AG04449 (cell line): ENCODE data around the gene TIMM50.

ENCODE experiments used
- CTCF ChIA-PET: fragments of 350-600 bp; formaldehyde crosslinking; extraction: SDS; loops from one replicate; lab custom pipeline; 2021; ENCODE audit warnings: antibody characterized with exemption; lab: Yijun Ruan, JAX
- POLR2A ChIA-PET: fragments of 400-600, 350-600 bp; formaldehyde crosslinking; extraction: SDS; loops from one replicate; lab custom pipeline; 2020; ENCODE audit warnings: antibody characterized with exemption, inconsistent platforms; lab: Yijun Ruan, JAX
- DNase-seq: peaks from one replicate; pipeline ENCODE4 v3.0.0-alpha.2; 2010; ENCODE audit warnings: low read depth, low spot score
- H3K4me3 ChIP-seq: 2 replicates; pipeline ENCODE4 v1.5.1; 2011; ENCODE audit warnings: low read depth, mild to moderate bottlenecking, control low read depth, low read length
- TF ChIP-seq, protein P1 (sequence below): IDR thresholded peaks from one replicate; pipeline ENCODE4 v1.5.1; 2011; ENCODE audit warnings: mild to moderate bottlenecking, moderate library complexity, low read length, control low read depth, inconsistent platforms; ENCODE audit not compliant: insufficient read depth; ENCODE audit errors: missing control alignments

TIMM50 gene

DNA sequence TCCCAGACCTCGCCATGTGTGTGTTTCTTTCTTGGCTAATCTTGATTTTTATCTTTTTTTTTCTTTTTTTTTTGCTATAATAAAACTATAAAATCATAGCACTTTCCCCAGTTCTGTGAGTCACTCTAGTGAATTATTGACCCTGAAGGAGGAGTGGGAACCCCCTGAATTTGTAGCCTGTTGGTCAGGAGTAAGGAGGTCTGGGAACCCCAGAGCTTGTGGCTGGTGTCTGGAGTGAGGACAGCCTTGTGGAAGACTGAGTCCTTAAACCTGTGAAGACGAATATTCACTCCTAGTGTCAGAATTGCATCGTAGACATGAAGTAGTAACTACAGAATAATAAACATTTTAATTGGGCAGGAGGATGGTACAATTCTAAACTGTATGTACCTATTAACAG lies 44.6 kb downstream of the TIMM50 start:
- TF ChIP-seq, protein P1, sequence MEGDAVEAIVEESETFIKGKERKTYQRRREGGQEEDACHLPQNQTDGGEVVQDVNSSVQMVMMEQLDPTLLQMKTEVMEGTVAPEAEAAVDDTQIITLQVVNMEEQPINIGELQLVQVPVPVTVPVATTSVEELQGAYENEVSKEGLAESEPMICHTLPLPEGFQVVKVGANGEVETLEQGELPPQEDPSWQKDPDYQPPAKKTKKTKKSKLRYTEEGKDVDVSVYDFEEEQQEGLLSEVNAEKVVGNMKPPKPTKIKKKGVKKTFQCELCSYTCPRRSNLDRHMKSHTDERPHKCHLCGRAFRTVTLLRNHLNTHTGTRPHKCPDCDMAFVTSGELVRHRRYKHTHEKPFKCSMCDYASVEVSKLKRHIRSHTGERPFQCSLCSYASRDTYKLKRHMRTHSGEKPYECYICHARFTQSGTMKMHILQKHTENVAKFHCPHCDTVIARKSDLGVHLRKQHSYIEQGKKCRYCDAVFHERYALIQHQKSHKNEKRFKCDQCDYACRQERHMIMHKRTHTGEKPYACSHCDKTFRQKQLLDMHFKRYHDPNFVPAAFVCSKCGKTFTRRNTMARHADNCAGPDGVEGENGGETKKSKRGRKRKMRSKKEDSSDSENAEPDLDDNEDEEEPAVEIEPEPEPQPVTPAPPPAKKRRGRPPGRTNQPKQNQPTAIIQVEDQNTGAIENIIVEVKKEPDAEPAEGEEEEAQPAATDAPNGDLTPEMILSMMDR: no peak
- H3K4me3 ChIP-seq: no peak overlapping the region
- no peak for DNase-seq
- POLR2A ChIA-PET: interaction anchor here (0.5 to 0.6 kb wide), 2 partner anchors 93 to 95 kb away, joined by 3 to 4 read pairs; no protein-coding TSS in a partner anchor
- CTCF ChIA-PET: interaction anchor here (1.0 to 2.2 kb wide), 5 partner anchors 8 to 128 kb away, joined by 4 to 8 read pairs (median 7); partner anchors contain the start of gene EID2B

DNA sequence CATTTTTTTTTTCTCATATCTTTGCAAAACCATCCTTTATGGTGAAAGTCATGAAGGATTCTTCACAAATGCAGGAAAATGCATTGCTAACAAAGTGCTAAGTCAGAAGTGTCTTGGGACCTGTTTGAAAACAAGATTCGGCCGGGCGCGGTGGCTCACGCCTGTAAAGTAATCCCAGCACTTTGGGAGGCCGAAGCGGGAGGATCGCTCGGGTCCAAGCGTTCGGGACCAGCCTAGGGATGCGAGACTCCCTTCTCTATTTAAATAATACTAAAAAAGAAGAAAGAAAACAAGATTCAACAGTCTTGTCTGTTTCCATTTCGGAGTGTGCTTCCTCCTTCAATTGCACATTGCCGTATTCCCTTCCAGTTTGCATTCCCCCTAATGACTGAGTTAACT lies 51.2 kb downstream of the TIMM50 start:
- peak overlapping the region; percentile 83 for H3K4me3 ChIP-seq
- TF ChIP-seq, protein P1: no peak
- POLR2A ChIA-PET: interaction anchor here (0.8 kb wide), 1 partner anchor 92 kb away, joined by 4 read pairs; no protein-coding TSS in a partner anchor
- CTCF ChIA-PET: interaction anchor here (0.7 to 8.3 kb wide), 16 partner anchors 8 to 140 kb away, joined by 3 to 129 read pairs (median 8); partner anchors contain the start of genes DLL3, EID2, MED29 and PAF1
- no peak for DNase-seq

DNA sequence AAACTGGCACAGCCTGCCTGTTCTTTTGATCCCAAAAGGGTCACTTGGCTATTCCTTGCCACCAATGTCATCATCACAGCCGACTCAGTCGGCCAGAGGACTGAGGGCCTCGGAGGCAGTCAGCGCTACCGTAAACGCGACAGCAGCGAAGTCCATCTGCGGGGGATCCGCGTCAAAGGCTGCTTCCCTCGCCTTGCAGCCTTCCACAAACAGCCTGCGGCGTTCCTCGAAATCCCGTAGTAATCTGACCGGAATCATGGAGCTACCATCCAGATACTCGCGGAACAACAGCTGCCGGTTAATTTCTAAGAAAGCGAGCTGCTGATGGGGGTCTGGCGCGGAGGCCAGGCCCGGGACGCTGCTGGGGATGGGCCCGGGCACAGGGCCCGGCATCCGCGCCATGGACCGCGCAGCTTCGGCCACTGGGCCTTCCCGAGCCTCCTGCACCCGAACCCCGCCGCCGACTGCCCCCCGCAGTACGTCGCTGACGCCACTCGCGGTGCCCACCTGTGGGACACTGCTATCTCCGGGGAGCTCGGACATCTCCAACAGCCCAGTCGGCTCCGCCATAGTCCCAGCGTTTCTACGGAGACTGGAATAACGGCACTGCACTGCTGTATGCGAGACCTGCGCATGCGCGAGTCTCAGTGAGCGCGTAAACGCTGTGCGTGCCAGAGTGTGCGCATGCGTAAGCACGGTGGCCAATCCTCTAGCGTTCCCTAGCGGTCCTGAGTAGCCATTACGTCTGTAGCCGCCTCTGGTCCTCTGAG lies 51.8 kb downstream of the TIMM50 start, which contains the start of gene EID2B:
Gene EID2B (minus strand): TSS at position 620 of the 770 bp plus-strand sequence. CDS start 50 bp downstream, at position 570.
- DNase-seq: peak; percentile 56
- peak within 1 kb of the TSS; percentile 83 for H3K4me3 ChIP-seq
- TF ChIP-seq, protein P1: peak; percentile 97
- ChIA-PET CTCF (interaction anchor here (0.6 to 8.3 kb wide), 35 partner anchors 8 to 422 kb away, joined by 3 to 129 read pairs (median 5); partner anchors contain the start of genes DLL3, MED29, PAF1 and RPS16), POLR2A (interaction anchor here (0.8 to 1.6 kb wide), 2 partner anchors 93 to 97 kb away, joined by 4 to 5 read pairs; partner anchors contain the start of gene RPS16)

DNA sequence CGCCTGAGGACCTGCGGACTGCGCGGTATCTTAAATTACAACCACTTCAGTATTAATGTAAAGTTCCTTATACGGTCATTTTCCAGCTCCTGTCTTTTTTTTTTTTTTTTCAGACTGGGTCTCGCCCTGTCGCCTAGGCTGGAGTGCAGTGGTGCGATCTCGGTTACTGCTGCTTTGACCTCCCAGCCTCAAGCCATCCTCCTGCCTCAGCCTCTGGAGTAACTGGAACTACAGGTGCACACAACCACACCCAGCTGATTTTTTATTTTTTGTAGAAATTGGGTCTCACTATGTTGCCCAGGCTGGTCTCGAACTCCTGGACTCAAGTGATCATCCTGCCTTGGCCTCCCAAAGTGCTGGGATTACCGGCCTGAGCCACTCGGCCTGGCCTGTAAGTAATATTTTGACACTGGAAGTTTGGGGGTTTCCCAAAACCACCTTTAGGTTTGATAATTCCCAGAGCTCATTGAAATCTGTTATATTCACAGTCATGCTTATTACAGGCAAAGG lies 52.4 kb downstream of the TIMM50 start:
- ChIA-PET CTCF (interaction anchor here (0.5 to 8.3 kb wide), 38 partner anchors 8 to 422 kb away, joined by 3 to 129 read pairs (median 5); partner anchors contain the start of genes DLL3, MED29, PAF1 and RPS16), POLR2A (interaction anchor here (1.6 kb wide), 1 partner anchor 97 kb away, joined by 5 read pairs; the partner anchor contains the start of gene RPS16)
- DNase-seq: no peak
- TF ChIP-seq, protein P1: no peak
- H3K4me3 ChIP-seq: no peak overlapping the region

DNA sequence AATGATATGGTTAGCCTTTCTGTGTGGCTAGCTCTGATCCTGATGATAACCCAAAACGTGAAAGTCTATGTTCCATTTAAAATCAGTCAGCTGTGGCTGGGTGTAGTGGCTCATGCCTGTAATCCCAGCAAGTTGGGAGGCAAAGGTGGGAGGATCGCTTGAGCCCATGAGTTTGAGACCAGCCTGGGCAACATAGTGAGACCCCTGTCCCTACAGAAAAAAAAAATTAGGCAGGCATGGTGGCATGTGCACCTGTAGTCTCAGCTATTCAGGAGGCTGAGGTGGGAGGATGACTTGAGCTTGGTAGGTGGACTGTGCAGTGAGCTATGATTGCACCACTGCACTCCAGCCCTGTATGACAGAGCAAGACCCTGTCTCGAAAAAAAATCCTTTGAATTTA lies 53.2 kb downstream of the TIMM50 start:
- TF ChIP-seq, protein P1: no peak
- POLR2A ChIA-PET: interaction anchor here (0.9 to 1.6 kb wide), 3 partner anchors 88 to 98 kb away, joined by 3 to 5 read pairs (median 4); partner anchors contain the start of genes RPS16 and SUPT5H
- DNase-seq: no peak
- CTCF ChIA-PET: interaction anchor here (0.8 to 8.3 kb wide), 20 partner anchors 8 to 208 kb away, joined by 3 to 129 read pairs (median 6); partner anchors contain the start of genes DLL3, MED29, PAF1 and RPS16
- H3K4me3 ChIP-seq: no peak overlapping the region

DNA sequence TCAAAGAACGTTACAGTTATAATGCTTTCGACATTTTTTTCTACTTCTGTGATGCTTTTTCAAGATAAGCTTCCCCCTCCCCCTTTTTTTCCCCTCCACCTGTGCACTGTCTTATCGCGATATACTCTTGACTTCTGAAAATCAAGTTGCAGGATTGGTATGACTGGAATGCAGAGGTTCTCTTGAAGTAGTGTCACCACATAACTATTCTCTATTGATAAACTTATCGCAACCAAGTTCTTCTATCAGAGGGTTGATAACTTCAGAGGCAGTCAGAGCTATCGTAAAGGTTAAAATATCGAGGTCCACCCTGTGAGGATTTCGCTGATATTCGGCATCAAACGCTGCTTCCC lies 58.5 kb downstream of the TIMM50 start:
- DNase-seq: no peak
- H3K4me3 ChIP-seq: peak overlapping the region; percentile 97
- ChIA-PET POLR2A (interaction anchor here (0.6 to 0.9 kb wide), 4 partner anchors 100 to 548 kb away, joined by 3 to 4 read pairs (median 3); partner anchors contain the start of genes PSMC4 and RPS16), CTCF (interaction anchor here (0.7 to 4.8 kb wide), 8 partner anchors 8 to 417 kb away, joined by 3 to 44 read pairs (median 3); no protein-coding TSS in a partner anchor)
- TF ChIP-seq, protein P1: no peak
